UCSD-AML1 (cell line): ENCODE data around the gene RABL2A.
"Not testable (repeated sequence)": the region's sequence is repeated elsewhere in the genome, so short reads cannot be mapped to it uniquely, and the experiment has no call there.

Experiments used
- DNase-seq: peaks from one replicate; lab custom pipeline; 2025; ENCODE audit not compliant: unreplicated experiment; lab: John Stamatoyannopoulos, UW

The RABL2A gene

GRCh38 chr2:113677330-113677729 lies 50.3 kb downstream of the RABL2A start:
- no peak for DNase-seq

GRCh38 chr2:113679457-113679856 lies 52.4 kb downstream of the RABL2A start:
- DNase-seq: no peak

- no peak for DNase-seq
Observed at GRCh38 chr2:113685471-113685870, 58.4 kb downstream of the RABL2A start.

- DNase-seq: no peak
Observed at GRCh38 chr2:113686537-113686936, 59.5 kb downstream of the RABL2A start.

DNA sequence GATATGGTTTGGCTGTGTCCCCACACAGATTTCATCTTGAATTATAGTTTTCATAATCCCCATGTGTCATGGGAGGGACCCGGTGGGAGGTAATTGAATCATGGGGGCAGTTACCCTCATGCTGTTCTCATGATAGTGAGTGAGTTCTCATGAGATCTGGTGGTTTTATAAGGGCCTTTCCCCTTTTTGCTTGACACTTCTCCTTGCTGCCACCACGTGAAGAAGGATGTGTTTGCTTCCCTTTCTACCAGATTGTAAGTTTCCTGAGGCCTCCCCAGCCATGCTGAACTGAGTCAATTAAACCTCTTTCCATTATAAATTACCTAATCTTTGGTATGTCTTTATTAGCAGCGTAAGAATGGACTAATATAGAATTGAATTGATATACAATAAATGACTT lies 63.8 kb downstream of the RABL2A start:
- not testable (repeated sequence) for DNase-seq
